Parathyroid adenoma (tissue), 2 donors: ENCODE measurements around the gene PRXL2B.

Experiments
- H2AFZ ChIP-seq: fragments of 300-600 bp; sonication (generic); one replicate; pipeline ENCODE4 v1.7.0; 2017; ENCODE audit warnings: antibody characterized with exemption, mild to moderate bottlenecking
- H3K27ac ChIP-seq: fragments of 300-600 bp; sonication (generic); one replicate; pipeline ENCODE4 v1.7.0; 2017
- H3K27me3 ChIP-seq: fragments of 300-600 bp; sonication (generic); one replicate; pipeline ENCODE4 v1.7.0; 2017; ENCODE audit warnings: low read length; ENCODE audit not compliant: control insufficient read depth, insufficient read depth
- H3K36me3 ChIP-seq: fragments of 300-600 bp; sonication (generic); one replicate; pipeline ENCODE4 v1.7.0; 2017; ENCODE audit warnings: low read length; ENCODE audit not compliant: control insufficient read depth, insufficient read depth
- H3K4me1 ChIP-seq: fragments of 300-600 bp; sonication (generic); one replicate; pipeline ENCODE4 v1.7.0; 2017; ENCODE audit warnings: control low read depth
- H3K4me2 ChIP-seq: fragments of 300-600 bp; sonication (generic); one replicate; pipeline ENCODE4 v1.7.0; 2017; ENCODE audit warnings: low read length
- H3K4me3 ChIP-seq: fragments of 300-600 bp; sonication (generic); one replicate; pipeline ENCODE4 v1.7.0; 2017; ENCODE audit warnings: low read depth, low read length
- H3K79me2 ChIP-seq: fragments of 300-600 bp; sonication (generic); one replicate; pipeline ENCODE4 v1.7.0; 2017; ENCODE audit warnings: control low read depth
- H3K9ac ChIP-seq: fragments of 300-600 bp; sonication (generic); one replicate; pipeline ENCODE4 v1.7.0; 2017; ENCODE audit warnings: mild to moderate bottlenecking
- H3K9me3 ChIP-seq: fragments of 300-600 bp; sonication (generic); one replicate; pipeline ENCODE4 v1.7.0; 2017; ENCODE audit warnings: low read length; ENCODE audit not compliant: control insufficient read depth
- CTCF ChIP-seq: fragments of 300-600 bp; sonication (generic); IDR thresholded peaks from one replicate; pipeline ENCODE4 v1.7.0; 2017; ENCODE audit warnings: antibody characterized with exemption, mild to moderate bottlenecking
- donor health status: primary hyperparathyroidism.

The PRXL2B gene

DNA sequence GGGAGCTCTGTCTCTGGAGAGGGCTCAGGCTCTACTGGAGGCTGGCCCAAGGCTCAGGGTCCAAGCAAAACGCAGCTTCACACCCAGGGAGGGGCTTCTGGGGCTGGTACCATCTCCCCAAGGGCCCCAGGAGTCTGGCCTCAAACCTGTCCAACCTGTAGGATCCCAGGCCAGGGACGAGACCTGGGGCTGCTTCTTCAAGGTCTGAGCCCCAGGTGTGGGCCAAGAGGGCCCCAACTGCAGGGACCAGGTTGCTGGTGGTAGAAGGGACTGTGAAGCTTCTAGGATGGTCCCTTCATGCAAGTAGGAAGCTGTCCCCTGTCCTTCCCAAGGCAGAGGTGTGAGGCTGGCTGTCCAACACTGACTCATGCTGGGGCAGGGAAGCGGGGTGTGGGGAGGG is 54.0 kb downstream of the PRXL2B start:
- no peak for TF ChIP-seq CTCF
- H3K4me2 ChIP-seq: no peak overlapping the region
- no peak overlapping the region for H3K4me3 ChIP-seq
- no peaks in the 10 kb centered on the region for H3K9me3 ChIP-seq
- no peak overlapping the region for H3K9ac ChIP-seq
- no peaks in the 10 kb centered on the region for H3K27me3 ChIP-seq
- no peak overlapping the region for H3K27ac ChIP-seq
- no peaks in the 10 kb centered on the region for H3K79me2 ChIP-seq
- no peak overlapping the region for H2AFZ ChIP-seq
- H3K36me3 ChIP-seq: no peaks in the 10 kb centered on the region
- no peaks in the 10 kb centered on the region for H3K4me1 ChIP-seq
